ENCODE data around the gene F8A2.
"Not testable (repeated sequence)": the region's sequence is repeated elsewhere in the genome, so short reads cannot be mapped to it uniquely, and the experiment has no call there.

The F8A2 gene

GRCh38 chrX:155381843-155382528 is at the start of gene F8A2:
Gene F8A2, plus strand, starts transcription at chrX:155382095. Its CDS starts 20 bp downstream, at chrX:155382115.
- H3K27ac ChIP-seq: not testable (repeated sequence)

GRCh38 chrX:155333544-155334100 is 48.3 kb upstream of the F8A2 start:
- no peak overlapping the region for H3K27ac ChIP-seq
- TF ChIP-seq CTCF (conservative IDR thresholded peaks at IDR 0.05) (no peak), ZFX (IDR thresholded peaks at IDR 0.05) (no peak)

- no peak within 1 kb of the TSS for H3K27ac ChIP-seq
- TF ChIP-seq CTCF (conservative IDR thresholded peaks at IDR 0.05) (no peak), ZFX (IDR thresholded peaks at IDR 0.05) (no peak)
These were observed 47.2 kb upstream of the F8A2 start, which contains the start of gene CLIC2 for GRCh38 chrX:155334486-155335336. Gene CLIC2, minus strand, starts transcription at chrX:155334614. Its CDS starts 187 bp downstream, at chrX:155334427.

GRCh38 chrX:155335337-155335712 is 46.6 kb upstream of the F8A2 start:
- not testable (repeated sequence) for H3K27ac ChIP-seq

- not testable (repeated sequence) for H3K27ac ChIP-seq
These were observed 36.2 kb upstream of the F8A2 start for GRCh38 chrX:155345689-155346088.

GRCh38 chrX:155349448-155349847 is 32.4 kb upstream of the F8A2 start:
- not testable (repeated sequence) for H3K27ac ChIP-seq

- H3K27ac ChIP-seq: not testable (repeated sequence)
These were observed 18.2 kb upstream of the F8A2 start for GRCh38 chrX:155363712-155364111.

GRCh38 chrX:155373777-155374458 is 8.0 kb upstream of the F8A2 start:
- not testable (repeated sequence) for H3K27ac ChIP-seq

GRCh38 chrX:155379802-155380201 is 2.1 kb upstream of the F8A2 start:
- H3K27ac ChIP-seq: not testable (repeated sequence)

- not testable (repeated sequence) for H3K27ac ChIP-seq
These were observed 653 bp downstream of the F8A2 start for GRCh38 chrX:155382529-155382967.

GRCh38 chrX:155389634-155390033 is 7.7 kb downstream of the F8A2 start:
- H3K27ac ChIP-seq: no peak overlapping the region
- TF ChIP-seq ZFX (IDR thresholded peaks at IDR 0.05) (no peak), CTCF (conservative IDR thresholded peaks at IDR 0.05) (no peak)

- not testable (repeated sequence) for H3K27ac ChIP-seq
These were observed 12.9 kb downstream of the F8A2 start for GRCh38 chrX:155394747-155395276.

All from C4-2B (cell line).